SJSA1 (cell line): ENCODE data around the gene TBX15. TPM values are rescaled to one million over a fixed set of nuclear protein-coding genes. Genes with fewer than 3 reads are reported as not detected.

Source experiments
- DNase-seq, 2 experiments: peaks; one replicate each; pipeline ENCODE4 v3.0.0-alpha.2; 2015 to 2020; ENCODE audit warnings: low spot score in 2 of 2, low read depth in 1 of 2
- H3K27ac ChIP-seq: fragments of 250-450 bp; sonication (Bioruptor Pico); 2 replicates; pipeline ENCODE4 v1.5.1; 2020; ENCODE audit warnings: mild to moderate bottlenecking, moderate library complexity
- H3K27me3 ChIP-seq: fragments of 250-450 bp; sonication (Bioruptor Pico); replicated peaks from 2 replicates; pipeline ENCODE4 v1.5.1; 2020; ENCODE audit warnings: mild to moderate bottlenecking, moderate library complexity
- H3K36me3 ChIP-seq: fragments of 250-450 bp; sonication (Bioruptor Pico); 2 replicates; pipeline ENCODE4 v1.5.1; 2020; ENCODE audit warnings: mild to moderate bottlenecking
- H3K4me1 ChIP-seq: fragments of 250-450 bp; sonication (Bioruptor Pico); replicated peaks from 2 replicates; pipeline ENCODE4 v1.6.1; 2021; ENCODE audit warnings: mild to moderate bottlenecking
- H3K4me3 ChIP-seq: fragments of 250-450 bp; sonication (Bioruptor Pico); 2 replicates; pipeline ENCODE4 v1.5.1; 2020; ENCODE audit warnings: mild to moderate bottlenecking
- H3K9me3 ChIP-seq: fragments of 250-450 bp; sonication (Bioruptor Pico); replicated peaks from 2 replicates; pipeline ENCODE4 v1.5.1; 2020; ENCODE audit warnings: mild to moderate bottlenecking
- total RNA-seq: library from RNA; depleted of rRNA; stranded (reverse); fragments of >200 nt; shearing (Covaris generic); gene quantifications from 2 replicates; pipeline ENCODE4 v1.2.3, GENCODE V29; 2014

TBX15 gene
- total RNA-seq, 1 experiment from 2014 or later: 31.0 TPM

- H3K27me3 ChIP-seq: no peaks in the 10 kb centered on the region
Measured at GRCh38 chr1:118984722-118985639, 3.2 kb downstream of the TBX15 start.

GRCh38 chr1:118984086-118984721, 3.9 kb downstream of the TBX15 start:
- Histone ChIP-seq H3K36me3 (peaks cover 65% of the 10 kb centered on the region), H3K4me3 (peak overlapping the region; percentile 66), H3K27ac (peak overlapping the region; percentile 89), H3K4me1 (peaks cover 24% of the 10 kb centered on the region), H3K9me3 (no peaks in the 10 kb centered on the region), H3K27me3 (no peaks in the 10 kb centered on the region)
- DNase-seq: peak; percentile 98

More at GRCh38 chr1:118984722-118985639, 3.2 kb downstream of the TBX15 start:
- peak overlapping the region; percentile 66 for H3K4me3 ChIP-seq
- peak overlapping the region; percentile 89 for H3K27ac ChIP-seq
- no peaks in the 10 kb centered on the region for H3K9me3 ChIP-seq
- H3K4me1 ChIP-seq: peaks cover 32% of the 10 kb centered on the region
- DNase-seq: peak; percentile 45 to 81
- peaks cover 58% of the 10 kb centered on the region for H3K36me3 ChIP-seq

GRCh38 chr1:118983558-118984041, 4.5 kb downstream of the TBX15 start:
- DNase-seq: no peak
- Histone ChIP-seq H3K9me3 (no peaks in the 10 kb centered on the region), H3K27me3 (no peaks in the 10 kb centered on the region), H3K36me3 (peaks cover 68% of the 10 kb centered on the region), H3K4me3 (peak overlapping the region; percentile 66), H3K4me1 (peaks cover 26% of the 10 kb centered on the region), H3K27ac (peak overlapping the region; percentile 89)

- no peaks in the 10 kb centered on the region for H3K9me3 ChIP-seq
- DNase-seq: peak in 1 of 2 experiments; percentile 70
- peak overlapping the region; percentile 66 for H3K4me3 ChIP-seq
- no peaks in the 10 kb centered on the region for H3K27me3 ChIP-seq
- peaks cover 33% of the 10 kb centered on the region for H3K4me1 ChIP-seq
- H3K36me3 ChIP-seq: peaks cover 74% of the 10 kb centered on the region
- H3K27ac ChIP-seq: peak overlapping the region; percentile 89
Measured at GRCh38 chr1:118982821-118983557, 5.2 kb downstream of the TBX15 start.

- DNase-seq: peak in 1 of 2 experiments; percentile 72
- peak overlapping the region; percentile 66 for H3K4me3 ChIP-seq
- H3K9me3 ChIP-seq: no peaks in the 10 kb centered on the region
- H3K36me3 ChIP-seq: peaks cover 76% of the 10 kb centered on the region
- H3K4me1 ChIP-seq: peaks cover 40% of the 10 kb centered on the region
- H3K27ac ChIP-seq: peak overlapping the region; percentile 89
- no peaks in the 10 kb centered on the region for H3K27me3 ChIP-seq
Measured at GRCh38 chr1:118982266-118982665, 5.9 kb downstream of the TBX15 start.

GRCh38 chr1:118981436-118981835, 6.7 kb downstream of the TBX15 start:
- H3K27ac ChIP-seq: peak overlapping the region; percentile 89
- peak in 1 of 2 experiments; percentile 69 for DNase-seq
- peak overlapping the region; percentile 66 for H3K4me3 ChIP-seq
- H3K27me3 ChIP-seq: no peaks in the 10 kb centered on the region
- peaks cover 48% of the 10 kb centered on the region for H3K4me1 ChIP-seq
- H3K9me3 ChIP-seq: no peaks in the 10 kb centered on the region
- peaks cover 73% of the 10 kb centered on the region for H3K36me3 ChIP-seq

GRCh38 chr1:118979754-118980575, 8.2 kb downstream of the TBX15 start:
- no peaks in the 10 kb centered on the region for H3K27me3 ChIP-seq

GRCh38 chr1:118978914-118979701, 9.0 kb downstream of the TBX15 start:
- peak in 1 of 2 experiments; percentile 82 for DNase-seq
- H3K27ac ChIP-seq: peak overlapping the region; percentile 89
- H3K4me1 ChIP-seq: peaks cover 58% of the 10 kb centered on the region
- peak overlapping the region; percentile 40 for H3K4me3 ChIP-seq
- peaks cover 75% of the 10 kb centered on the region for H3K36me3 ChIP-seq
- no peaks in the 10 kb centered on the region for H3K9me3 ChIP-seq
- H3K27me3 ChIP-seq: no peaks in the 10 kb centered on the region

More at GRCh38 chr1:118979754-118980575, 8.2 kb downstream of the TBX15 start:
- Histone ChIP-seq H3K9me3 (no peaks in the 10 kb centered on the region), H3K4me3 (peak overlapping the region; percentile 40), H3K27ac (peak overlapping the region; percentile 89), H3K4me1 (peaks cover 60% of the 10 kb centered on the region), H3K36me3 (peaks cover 72% of the 10 kb centered on the region)
- peak in 1 of 2 experiments; percentile 74 for DNase-seq

GRCh38 chr1:118977600-118977999, 10.5 kb downstream of the TBX15 start:
- H3K36me3 ChIP-seq: peaks cover 77% of the 10 kb centered on the region
- peak in 1 of 2 experiments; percentile 29 for DNase-seq
- H3K27ac ChIP-seq: peak overlapping the region; percentile 89
- H3K4me1 ChIP-seq: peaks cover 72% of the 10 kb centered on the region
- H3K4me3 ChIP-seq: no peak overlapping the region
- H3K27me3 ChIP-seq: no peaks in the 10 kb centered on the region
- no peaks in the 10 kb centered on the region for H3K9me3 ChIP-seq

- Histone ChIP-seq H3K9me3 (no peaks in the 10 kb centered on the region), H3K27ac (no peak overlapping the region), H3K27me3 (no peaks in the 10 kb centered on the region), H3K4me1 (peaks cover 54% of the 10 kb centered on the region), H3K36me3 (peaks cover 79% of the 10 kb centered on the region), H3K4me3 (no peak overlapping the region)
- DNase-seq: no peak
Measured at GRCh38 chr1:118974661-118975060, 13.5 kb downstream of the TBX15 start.

- H3K9me3 ChIP-seq: no peaks in the 10 kb centered on the region
- H3K36me3 ChIP-seq: peaks cover 82% of the 10 kb centered on the region
- H3K4me3 ChIP-seq: no peak overlapping the region
- H3K27me3 ChIP-seq: no peaks in the 10 kb centered on the region
- H3K4me1 ChIP-seq: peaks cover 51% of the 10 kb centered on the region
- peak in 1 of 2 experiments; percentile 46 for DNase-seq
- H3K27ac ChIP-seq: no peak overlapping the region; the same call in 1 of the 2 replicates
Measured at GRCh38 chr1:118973531-118974137, 14.5 kb downstream of the TBX15 start.

GRCh38 chr1:118973032-118973431, 15.1 kb downstream of the TBX15 start:
- H3K4me3 ChIP-seq: no peak overlapping the region
- H3K4me1 ChIP-seq: peaks cover 45% of the 10 kb centered on the region
- H3K27me3 ChIP-seq: no peaks in the 10 kb centered on the region
- peaks cover 81% of the 10 kb centered on the region for H3K36me3 ChIP-seq
- no peaks in the 10 kb centered on the region for H3K9me3 ChIP-seq
- no peak for DNase-seq
- H3K27ac ChIP-seq: no peak overlapping the region
